ENCODE measurements around the gene RRN3.
"Not testable (repeated sequence)": the region's sequence is repeated elsewhere in the genome, so short reads cannot be mapped to it uniquely, and the experiment has no call there.

RRN3 gene

DNA sequence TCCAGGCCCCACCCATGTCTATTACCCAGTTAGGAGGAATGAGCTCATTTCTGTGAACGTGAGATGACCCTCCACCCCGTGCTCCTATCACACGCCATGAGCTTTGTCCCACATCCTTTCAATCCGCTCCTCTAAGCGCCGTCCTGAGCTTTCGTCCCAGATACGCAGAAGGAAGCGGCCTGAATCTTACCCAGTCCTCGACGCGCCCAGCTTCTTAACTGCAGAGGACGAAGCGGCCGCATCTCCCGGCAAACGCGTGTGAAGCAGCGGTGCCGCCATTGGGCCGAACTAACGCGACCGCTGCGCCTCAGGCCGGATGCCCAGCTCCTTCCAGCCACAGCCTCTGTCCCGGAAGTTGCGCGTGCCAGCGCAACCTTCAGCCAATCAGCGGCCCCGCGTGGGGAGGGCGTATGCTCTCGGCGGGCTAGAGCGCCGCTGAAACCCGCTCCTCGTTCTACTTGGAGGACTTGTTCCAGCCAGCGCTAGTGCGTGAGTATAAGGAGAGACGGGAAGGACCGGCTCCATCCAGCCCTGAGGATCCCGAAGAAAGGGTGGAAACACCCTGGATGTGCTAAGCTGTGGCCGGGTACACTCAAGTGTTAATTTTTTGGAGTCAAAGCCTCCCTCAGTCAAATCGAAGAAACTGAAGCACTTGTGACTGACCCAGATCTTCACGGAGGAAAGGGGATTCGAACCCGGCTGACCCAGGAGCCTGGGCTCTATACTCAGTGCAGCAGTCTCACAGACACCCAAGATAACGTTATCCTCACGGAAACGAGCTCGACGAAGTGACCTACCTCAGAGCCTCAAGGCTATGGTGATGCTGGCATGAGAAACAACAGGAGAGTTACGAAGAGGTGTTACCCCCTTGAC is at the start of gene RRN3:
RRN3 (minus strand) TSS at position 318 of the 873 bp plus-strand sequence; CDS start at position 279, 39 bp downstream.
- peak; percentile 52 for DNase-seq

GRCh38 chr16:15143601-15144091 is 49.6 kb upstream of the RRN3 start:
- not testable (repeated sequence) for DNase-seq

- DNase-seq = not testable (repeated sequence)
Measured at GRCh38 chr16:15142891-15143600, 49.0 kb upstream of the RRN3 start.

- not testable (repeated sequence) for DNase-seq
Measured at GRCh38 chr16:15142107-15142890, 48.2 kb upstream of the RRN3 start.

DNA sequence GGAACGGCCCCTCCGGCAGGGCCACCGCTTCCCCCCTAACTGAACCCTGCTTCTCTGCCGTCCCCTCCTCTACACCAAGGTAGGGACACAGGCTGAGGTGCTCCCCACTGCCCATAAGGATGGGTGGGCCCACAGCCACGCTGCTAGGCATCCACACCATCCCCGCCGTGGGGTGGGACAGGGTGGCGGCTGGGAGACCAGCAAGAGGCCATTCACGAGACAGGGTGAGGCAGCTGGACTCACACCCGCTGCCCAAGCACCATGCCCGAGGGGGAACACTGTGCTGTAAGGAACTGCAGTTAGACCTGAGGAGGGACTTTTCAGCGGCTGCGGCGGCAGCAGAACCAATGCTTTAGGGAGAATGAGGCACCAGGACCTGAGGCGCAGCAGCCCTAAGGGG is 47.5 kb upstream of the RRN3 start:
- no peak for DNase-seq

GRCh38 chr16:15140444-15141365 is 46.6 kb upstream of the RRN3 start:
- DNase-seq = not testable (repeated sequence)

DNA sequence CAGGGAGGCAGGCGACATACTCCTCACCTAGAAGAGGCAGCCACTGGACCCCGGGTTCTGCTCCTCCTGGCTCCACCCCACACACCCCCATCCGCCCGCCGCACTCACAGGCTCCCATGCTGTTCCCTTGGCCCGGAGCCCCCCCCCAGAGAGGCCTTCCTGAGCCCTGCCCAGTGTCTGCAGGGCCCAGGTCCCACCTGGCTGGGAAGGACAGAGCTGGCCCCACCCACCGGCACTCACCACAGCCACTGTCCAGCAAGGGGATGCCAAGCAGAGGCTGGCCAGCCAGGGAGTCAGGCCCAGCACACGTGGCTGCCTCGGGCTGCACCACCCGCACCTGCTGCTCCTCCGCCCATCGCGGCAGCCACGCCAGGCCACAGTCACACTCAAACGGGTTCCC is 43.4 kb upstream of the RRN3 start:
- DNase-seq = not testable (repeated sequence)

DNA sequence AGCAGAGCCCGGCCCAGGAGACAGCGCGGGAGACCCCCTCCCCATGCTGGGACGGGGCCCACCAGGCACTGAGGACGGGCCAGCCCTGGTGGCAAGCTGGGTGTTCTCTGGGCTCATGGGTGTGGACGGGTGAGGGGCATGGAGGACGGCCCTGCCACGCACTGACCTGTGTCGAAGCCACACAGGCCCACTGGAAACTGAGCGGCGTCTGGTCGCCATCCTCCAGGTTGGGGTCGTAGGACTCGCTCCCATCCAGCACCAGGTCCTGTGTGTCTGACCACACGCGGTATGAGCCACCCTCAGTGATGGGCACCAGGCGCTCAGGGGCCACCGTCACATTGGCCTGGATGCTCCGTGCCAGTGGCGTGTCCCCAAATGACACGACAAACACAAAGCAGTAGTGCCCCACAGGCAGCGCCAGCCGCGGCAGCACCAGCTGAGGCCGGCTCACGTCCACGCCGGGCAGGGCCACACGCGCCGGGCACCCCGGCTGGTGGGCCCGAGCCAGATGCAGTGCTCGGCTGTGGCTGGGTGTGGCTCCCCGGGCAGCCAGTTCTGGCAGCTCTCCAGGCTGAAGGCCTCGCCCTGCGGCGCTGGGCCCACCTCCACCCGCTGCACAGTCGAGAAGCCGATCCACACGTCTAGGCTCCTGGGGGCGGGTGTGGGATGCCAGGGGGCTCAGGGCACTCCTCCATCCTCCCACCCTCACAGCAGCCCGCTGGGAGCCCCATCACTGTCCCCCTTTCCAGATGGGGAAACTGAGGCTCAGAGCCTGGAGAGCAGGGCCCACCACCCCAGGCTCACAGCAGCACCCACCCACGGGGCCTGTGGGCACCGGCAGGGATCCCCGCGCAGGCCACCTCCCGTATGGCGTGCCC is 41.6 kb upstream of the RRN3 start:
- DNase-seq = not testable (repeated sequence)

GRCh38 chr16:15134752-15135482 is 40.8 kb upstream of the RRN3 start:
- DNase-seq = not testable (repeated sequence)

- DNase-seq = not testable (repeated sequence)
Measured at GRCh38 chr16:15133554-15133953, 39.5 kb upstream of the RRN3 start.

GRCh38 chr16:15132719-15133428 is 38.8 kb upstream of the RRN3 start:
- not testable (repeated sequence) for DNase-seq

GRCh38 chr16:15130943-15131700 is 37.0 kb upstream of the RRN3 start:
- not testable (repeated sequence) for DNase-seq

- not testable (repeated sequence) for DNase-seq
Measured at GRCh38 chr16:15130256-15130932, 36.3 kb upstream of the RRN3 start.

- DNase-seq = not testable (repeated sequence)
Measured at GRCh38 chr16:15127641-15128425, 33.8 kb upstream of the RRN3 start.

DNA sequence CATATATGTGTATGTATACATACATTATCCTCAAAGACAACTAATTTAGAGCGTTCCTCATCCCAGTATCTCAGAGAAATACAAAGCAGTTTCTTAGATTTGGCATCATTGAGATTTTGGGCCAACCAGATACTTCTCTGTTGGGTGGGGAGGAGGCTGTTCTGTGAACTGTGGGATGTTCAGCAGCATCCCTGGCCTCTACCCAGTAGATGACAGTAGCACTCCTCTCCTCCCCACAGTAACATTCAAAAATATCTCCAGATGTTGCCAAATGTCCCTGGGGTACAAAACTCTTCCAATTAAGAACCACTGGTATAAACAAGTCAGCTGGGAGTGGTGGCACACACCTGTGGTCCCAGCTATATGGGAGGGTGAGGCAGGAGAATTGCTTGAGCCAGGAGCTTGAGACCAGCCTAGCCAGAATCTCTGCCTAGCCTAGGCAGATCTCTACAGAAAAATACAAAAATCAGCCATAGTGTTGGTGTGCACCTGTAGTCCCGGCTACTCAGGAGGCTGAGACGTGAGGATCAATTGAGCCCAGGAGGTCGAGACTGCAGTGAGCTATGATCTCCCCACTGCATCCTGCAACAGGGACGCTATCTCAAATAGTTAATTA is 6.4 kb upstream of the RRN3 start:
- DNase-seq = not testable (repeated sequence)

DNA sequence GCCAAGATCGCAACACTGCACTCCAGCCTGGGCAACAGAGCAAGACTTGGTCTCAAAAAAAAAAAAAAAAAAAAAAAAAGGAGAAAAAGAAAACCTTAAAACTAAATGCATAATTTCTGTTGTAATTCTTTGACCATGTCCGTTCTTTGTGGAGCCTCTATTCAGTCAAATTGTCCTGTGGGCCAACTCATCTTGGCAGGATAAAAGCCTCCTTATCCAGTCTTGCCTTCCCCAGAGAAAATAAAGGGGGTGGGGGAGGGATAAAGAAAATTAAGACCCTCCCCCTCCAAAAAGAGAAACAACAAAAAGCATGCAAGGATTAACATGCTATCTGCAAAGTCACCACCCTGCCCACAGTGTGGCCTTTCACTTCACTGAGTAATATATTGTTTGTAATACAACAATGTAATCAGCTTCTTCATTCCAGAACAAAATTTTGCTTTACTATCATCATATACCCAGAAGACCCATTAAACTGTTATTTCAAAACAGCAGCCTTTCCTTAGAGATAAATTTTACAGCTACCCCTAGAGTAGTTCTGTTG is 5.4 kb upstream of the RRN3 start:
- not testable (repeated sequence) for DNase-seq
